Mesenchymal stem cell (in vitro differentiated cells and primary cell): ENCODE measurements around the gene SRMS. TPM values are rescaled to one million over a fixed set of nuclear protein-coding genes. Genes with fewer than 3 reads are reported as not detected.

Experiments used
- DNase-seq: peaks from one replicate; pipeline ENCODE4 v3.0.0-alpha.2; 2013
- H2AFZ ChIP-seq: one replicate; pipeline ENCODE4 v1.6.1; 2013; ENCODE audit warnings: low read depth, mild to moderate bottlenecking, control low read depth, inconsistent platforms, low read length, moderate library complexity
- H2AK5ac ChIP-seq: 2 replicates; pipeline ENCODE4 v1.6.1; 2013; ENCODE audit warnings: low read length, moderate library complexity, mild to moderate bottlenecking, inconsistent platforms; ENCODE audit not compliant: severe bottlenecking
- H2BK120ac ChIP-seq: one replicate; pipeline ENCODE4 v1.6.1; 2013; ENCODE audit warnings: low read depth, mild to moderate bottlenecking, inconsistent platforms, low read length, moderate library complexity
- H2BK12ac ChIP-seq, 2 experiments: one replicate each; pipeline ENCODE4 v1.6.1; 2013; ENCODE audit warnings: inconsistent platforms in 2 of 2, low read length in 2 of 2, mild to moderate bottlenecking in 2 of 2, moderate library complexity in 2 of 2, control low read depth in 1 of 2
- H2BK15ac ChIP-seq: one replicate; pipeline ENCODE4 v1.6.1; 2013; ENCODE audit warnings: mild to moderate bottlenecking, low read depth, inconsistent platforms; ENCODE audit not compliant: poor library complexity, severe bottlenecking
- H2BK5ac ChIP-seq: 2 replicates; pipeline ENCODE4 v1.6.1; 2013; ENCODE audit warnings: low read depth, mild to moderate bottlenecking, low read length, control low read depth, inconsistent platforms; ENCODE audit not compliant: poor library complexity, severe bottlenecking
- H3K14ac ChIP-seq, 2 experiments: one replicate each; pipeline ENCODE4 v1.6.1; 2013; ENCODE audit warnings: inconsistent platforms in 2 of 2, low read length in 2 of 2, control low read depth in 1 of 2, mild to moderate bottlenecking in 1 of 2, moderate library complexity in 1 of 2
- H3K18ac ChIP-seq, 2 experiments: one replicate each; pipeline ENCODE4 v1.6.1; 2013; ENCODE audit warnings: inconsistent platforms in 2 of 2, low read length in 2 of 2, control low read depth in 1 of 2, low read depth in 1 of 2, mild to moderate bottlenecking in 1 of 2
- H3K23ac ChIP-seq, 2 experiments: one replicate each; pipeline ENCODE4 v1.6.1; 2013; ENCODE audit warnings: inconsistent platforms in 2 of 2, low read length in 2 of 2, mild to moderate bottlenecking in 2 of 2, moderate library complexity in 2 of 2, control low read depth in 1 of 2
- H3K27ac ChIP-seq: 2 replicates; pipeline ENCODE4 v1.5.1; 2013; ENCODE audit warnings: mild to moderate bottlenecking, moderate library complexity, low read length, control low read depth, inconsistent platforms; ENCODE audit not compliant: poor library complexity, severe bottlenecking
- H3K27me3 ChIP-seq, 2 experiments: 2 replicates each; pipeline versions ENCODE4 v1.6.1 to v1.7.0; 2013; ENCODE audit warnings: low read length in 2 of 2, mild to moderate bottlenecking in 2 of 2, moderate library complexity in 2 of 2, control low read depth in 1 of 2, inconsistent platforms in 1 of 2; ENCODE audit not compliant: control insufficient read depth in 1 of 2, insufficient read depth in 1 of 2
- H3K36me3 ChIP-seq, 2 experiments: 2 replicates each; pipeline versions ENCODE4 v1.6.1 to v1.7.0; 2013; ENCODE audit warnings: low read length in 2 of 2, control low read depth in 1 of 2, inconsistent platforms in 1 of 2, low read depth in 1 of 2, mild to moderate bottlenecking in 1 of 2; ENCODE audit not compliant: insufficient read depth in 2 of 2, control insufficient read depth in 1 of 2
- H3K4ac ChIP-seq, 2 experiments: one replicate each; pipeline ENCODE4 v1.6.1; 2013; ENCODE audit warnings: inconsistent platforms in 2 of 2, low read length in 2 of 2, mild to moderate bottlenecking in 2 of 2, moderate library complexity in 2 of 2, control low read depth in 1 of 2, low read depth in 1 of 2
- H3K4me1 ChIP-seq: 2 replicates; pipeline ENCODE4 v1.6.1; 2013; ENCODE audit warnings: low read depth, low read length, control low read depth; ENCODE audit not compliant: control insufficient read depth, insufficient read depth
- H3K4me2 ChIP-seq: 2 replicates; pipeline ENCODE4 v1.6.1; 2013; ENCODE audit warnings: low read length, mild to moderate bottlenecking, inconsistent platforms; ENCODE audit not compliant: poor library complexity, severe bottlenecking
- H3K4me3 ChIP-seq, 2 experiments: 2 replicates each; pipeline versions ENCODE4 v1.5.1 to v1.7.0; 2013; ENCODE audit warnings: low read length in 2 of 2, mild to moderate bottlenecking in 2 of 2, control low read depth in 1 of 2, low read depth in 1 of 2; ENCODE audit not compliant: insufficient read depth in 1 of 2
- H3K79me1 ChIP-seq: replicated peaks from 2 replicates; pipeline ENCODE4 v1.6.1; 2013; ENCODE audit warnings: mild to moderate bottlenecking, control low read depth, low read length, inconsistent platforms; ENCODE audit not compliant: poor library complexity, severe bottlenecking
- H3K9ac ChIP-seq: 2 replicates; pipeline ENCODE4 v1.7.0; 2013; ENCODE audit warnings: mild to moderate bottlenecking, low read length, moderate library complexity
- H3K9me3 ChIP-seq: 2 replicates; pipeline ENCODE4 v1.7.0; 2013; ENCODE audit warnings: mild to moderate bottlenecking, low read length; ENCODE audit not compliant: control insufficient read depth
- H4K8ac ChIP-seq: one replicate; pipeline ENCODE4 v1.6.1; 2013; ENCODE audit warnings: inconsistent platforms, mild to moderate bottlenecking, low read length, moderate library complexity
- H4K91ac ChIP-seq: one replicate; pipeline ENCODE4 v1.6.1; 2013; ENCODE audit warnings: mild to moderate bottlenecking, low read length, inconsistent platforms
- WGBS: methylation state at CpG from one replicate; pipeline ENCODE4 v1.1.7; 2013; ENCODE audit warnings: mixed read lengths; 5-methylcytosine and 5-hydroxymethylcytosine counted together
- polyA plus RNA-seq, 2 experiments: library from polyadenylated mRNA; stranded (reverse); fragments of 200-250 nt; gene quantifications; one replicate each; pipeline ENCODE4 v1.2.3, GENCODE V29; 2013

The SRMS gene, protein sequence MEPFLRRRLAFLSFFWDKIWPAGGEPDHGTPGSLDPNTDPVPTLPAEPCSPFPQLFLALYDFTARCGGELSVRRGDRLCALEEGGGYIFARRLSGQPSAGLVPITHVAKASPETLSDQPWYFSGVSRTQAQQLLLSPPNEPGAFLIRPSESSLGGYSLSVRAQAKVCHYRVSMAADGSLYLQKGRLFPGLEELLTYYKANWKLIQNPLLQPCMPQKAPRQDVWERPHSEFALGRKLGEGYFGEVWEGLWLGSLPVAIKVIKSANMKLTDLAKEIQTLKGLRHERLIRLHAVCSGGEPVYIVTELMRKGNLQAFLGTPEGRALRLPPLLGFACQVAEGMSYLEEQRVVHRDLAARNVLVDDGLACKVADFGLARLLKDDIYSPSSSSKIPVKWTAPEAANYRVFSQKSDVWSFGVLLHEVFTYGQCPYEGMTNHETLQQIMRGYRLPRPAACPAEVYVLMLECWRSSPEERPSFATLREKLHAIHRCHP
- not detected for polyA plus RNA-seq (2013, experiment 1 of 2)
- not detected for polyA plus RNA-seq (2013, experiment 2 of 2)

DNA sequence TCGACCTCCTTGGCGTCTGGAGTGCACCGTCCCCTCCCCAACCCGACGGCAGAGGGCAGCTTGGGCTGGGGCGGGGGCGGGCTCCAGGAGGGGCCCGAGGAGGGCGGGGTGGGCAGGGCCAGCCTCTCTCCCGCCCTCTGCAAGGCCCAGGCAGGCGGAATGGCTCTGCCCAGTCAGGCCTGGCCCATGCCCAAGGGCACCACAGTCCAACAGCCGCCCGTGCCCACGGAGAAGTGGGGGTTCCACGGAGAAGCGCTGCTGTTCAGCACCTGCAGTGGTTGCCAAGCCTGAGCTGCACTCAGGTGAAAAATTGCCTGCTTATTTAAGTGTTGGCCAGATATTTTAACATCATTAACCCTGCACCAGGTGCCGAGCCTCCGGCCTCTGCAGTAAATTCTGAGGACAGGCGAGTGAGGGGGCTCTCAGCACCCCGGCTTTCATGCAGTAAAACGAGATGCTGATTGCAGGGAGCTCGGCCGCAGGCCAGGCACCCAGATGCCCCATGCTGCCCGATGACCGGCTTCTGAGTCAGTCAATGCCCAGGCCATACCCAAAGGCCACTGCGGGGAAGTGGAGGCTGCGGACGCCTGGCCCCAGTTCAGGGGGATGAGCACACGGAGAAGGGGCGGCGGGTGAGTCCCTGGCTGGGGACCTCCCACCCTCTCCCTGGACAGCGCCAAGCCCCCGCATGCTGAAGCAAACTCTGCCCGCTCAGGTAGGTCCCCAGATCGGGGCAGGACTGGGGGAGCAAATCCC lies at the start of gene SRMS:
Gene SRMS (minus strand): TSS at position 25 of the 756 bp plus-strand sequence. CDS start 286 bp downstream, outside the sequence.
- Histone ChIP-seq H2AFZ (no peak within 1 kb of the TSS), H3K9ac (no peak within 1 kb of the TSS), H2BK15ac (no peak within 1 kb of the TSS), H2BK12ac (no peak within 1 kb of the TSS), H3K4me1 (peaks cover 17% of the 10 kb centered on the region), H4K8ac (no peak within 1 kb of the TSS), H4K91ac (no peak within 1 kb of the TSS), H2BK120ac (no peak within 1 kb of the TSS), H3K4ac (no peak within 1 kb of the TSS), H3K4me2 (no peak within 1 kb of the TSS), H3K27me3 (peaks cover 11 to 76% of the 10 kb centered on the region in 2 experiments), H2AK5ac (no peak within 1 kb of the TSS), H3K23ac (no peak within 1 kb of the TSS), H3K27ac (no peak within 1 kb of the TSS), H3K4me3 (no peak within 1 kb of the TSS), H3K79me1 (no peaks in the 10 kb centered on the region), H3K9me3 (no peaks in the 10 kb centered on the region), H3K36me3 (no peaks in the 10 kb centered on the region), H3K14ac (no peak within 1 kb of the TSS), H3K18ac (no peak within 1 kb of the TSS), H2BK5ac (no peak within 1 kb of the TSS)
- WGBS = 60% methylated on average over 31 of the region's 35 CpGs
- DNase-seq = no peak

DNA sequence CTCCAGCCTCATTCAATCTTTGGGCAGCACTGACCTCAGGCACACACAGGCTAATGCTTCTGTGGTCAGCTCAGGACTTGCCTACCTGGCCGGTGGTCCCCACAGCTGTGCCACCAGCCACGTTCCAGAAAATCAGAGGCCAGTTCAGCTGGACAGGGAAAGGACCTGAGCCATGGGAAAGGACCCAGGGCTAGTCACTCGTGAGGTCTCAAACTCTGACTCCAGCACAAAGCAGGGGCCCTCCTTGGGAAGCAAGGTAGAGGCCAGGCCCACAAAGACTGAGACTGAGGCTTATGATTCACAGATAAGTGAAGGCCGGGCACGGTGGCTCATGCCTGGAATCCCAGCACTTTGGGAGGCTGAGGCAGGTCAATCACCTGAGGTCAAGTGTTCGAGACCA lies 48.9 kb upstream of the SRMS start:
- peaks cover 52 to 86% of the 10 kb centered on the region in 2 experiments for H3K36me3 ChIP-seq

DNA sequence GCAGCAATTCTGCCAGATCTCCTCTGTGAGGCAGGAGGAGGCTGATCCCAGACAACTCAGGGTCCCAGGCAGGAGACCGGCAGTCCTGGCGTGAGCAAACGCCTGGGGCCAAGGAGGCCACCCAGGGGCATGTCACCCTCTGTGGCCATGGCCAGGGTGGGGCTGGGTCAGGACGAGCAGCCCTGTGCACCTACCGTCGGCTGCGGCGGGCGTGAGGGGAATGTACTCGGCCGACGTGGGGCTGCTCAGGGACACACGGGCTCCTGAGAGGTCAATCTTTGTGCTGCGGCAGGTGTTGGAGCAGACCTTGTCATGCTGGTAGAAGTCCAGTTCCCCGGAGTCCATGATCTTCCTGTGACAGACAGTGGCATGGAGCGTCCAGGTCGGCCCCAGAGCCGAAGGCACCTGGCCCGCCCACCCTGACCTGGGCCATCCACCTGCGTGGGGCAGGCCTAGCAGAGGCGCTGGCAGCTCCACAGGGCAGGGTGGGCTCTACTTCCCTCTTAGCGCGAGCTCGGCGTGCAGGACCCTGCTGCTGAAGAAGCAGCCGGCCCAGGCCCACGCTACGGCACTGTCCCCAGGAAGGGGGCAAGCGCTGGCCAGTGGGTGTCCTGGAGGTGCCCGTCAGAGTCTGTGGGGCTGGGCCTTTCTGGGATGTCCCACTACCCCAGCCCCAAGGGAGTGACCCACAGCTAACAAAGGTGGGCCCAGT lies 48.0 kb upstream of the SRMS start:
- Histone ChIP-seq H3K9ac (no peak overlapping the region), H3K79me1 (peaks cover 14% of the 10 kb centered on the region)

More for the DNA sequence above, 48.9 kb upstream of the SRMS start:
- H3K79me1 ChIP-seq = peaks cover 15% of the 10 kb centered on the region
- no peak overlapping the region for H3K9ac ChIP-seq
- peaks cover 4% of the 10 kb centered on the region for H3K4me1 ChIP-seq
- H3K27me3 ChIP-seq = no peaks in the 10 kb centered on the region
- no peak overlapping the region for H3K27ac ChIP-seq
- H3K4ac ChIP-seq = no peak overlapping the region
- no peak overlapping the region for H2AFZ ChIP-seq
- H2BK5ac ChIP-seq = no peak overlapping the region
- no peak overlapping the region for H3K4me3 ChIP-seq
- no peak overlapping the region for H3K14ac ChIP-seq
- H4K91ac ChIP-seq = no peak overlapping the region
- H2BK120ac ChIP-seq = no peak overlapping the region
- no peak overlapping the region for H4K8ac ChIP-seq
- no peak overlapping the region for H3K4me2 ChIP-seq
- no peak overlapping the region for H2BK15ac ChIP-seq
- no peak overlapping the region for H3K18ac ChIP-seq
- no peak overlapping the region for H2AK5ac ChIP-seq
- no peaks in the 10 kb centered on the region for H3K9me3 ChIP-seq
- no peak for DNase-seq
- 85% methylated on average over 6 of the region's 6 CpGs for WGBS
- H3K23ac ChIP-seq = no peak overlapping the region
- no peak overlapping the region for H2BK12ac ChIP-seq

More for the DNA sequence above, 48.0 kb upstream of the SRMS start:
- no peak overlapping the region for H3K4me2 ChIP-seq
- no peak overlapping the region for H3K18ac ChIP-seq
- no peak overlapping the region for H3K23ac ChIP-seq
- no peak overlapping the region for H2BK5ac ChIP-seq
- no peak overlapping the region for H4K91ac ChIP-seq
- H3K9me3 ChIP-seq = no peaks in the 10 kb centered on the region
- no peak overlapping the region for H2BK12ac ChIP-seq
- H2BK120ac ChIP-seq = no peak overlapping the region
- peaks cover 4% of the 10 kb centered on the region for H3K4me1 ChIP-seq
- H2BK15ac ChIP-seq = no peak overlapping the region
- no peak overlapping the region for H2AFZ ChIP-seq
- H3K27me3 ChIP-seq = no peaks in the 10 kb centered on the region
- H3K27ac ChIP-seq = no peak overlapping the region
- no peak for DNase-seq
- no peak overlapping the region for H2AK5ac ChIP-seq
- WGBS = 92% methylated on average over 30 of the region's 30 CpGs
- H4K8ac ChIP-seq = no peak overlapping the region
- H3K4ac ChIP-seq = no peak overlapping the region
- H3K4me3 ChIP-seq = no peak overlapping the region
- peaks cover 52 to 87% of the 10 kb centered on the region in 2 experiments for H3K36me3 ChIP-seq
- H3K14ac ChIP-seq = no peak overlapping the region
